ENCODE measurements around the gene STXBP6. TPM values are rescaled to one million over a fixed set of nuclear protein-coding genes. Genes with fewer than 3 reads are reported as not detected.

Gene STXBP6
- total RNA-seq, 1 donor from 2014 or later = 0.63 TPM

DNA sequence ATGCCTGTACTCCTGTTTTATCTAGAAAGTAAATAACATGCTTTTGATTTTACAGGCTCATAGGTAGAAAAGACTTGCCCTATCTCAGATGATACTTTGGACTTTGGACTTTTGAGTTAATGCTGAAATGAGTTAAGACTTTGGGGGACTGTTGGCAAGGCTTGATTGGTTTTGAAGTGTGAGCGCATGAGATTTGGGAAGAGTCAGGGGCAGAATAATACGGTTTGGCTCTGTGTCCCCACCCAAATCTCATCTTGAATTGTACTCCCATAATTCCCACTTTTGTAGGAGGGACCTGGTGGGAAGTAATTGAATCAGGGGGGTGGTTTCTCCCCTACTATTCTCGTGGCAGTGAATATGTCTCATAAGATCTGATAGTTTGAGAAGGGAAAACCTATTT lies 259.8 kb downstream of the STXBP6 start:
- TF ChIP-seq, protein P1, sequence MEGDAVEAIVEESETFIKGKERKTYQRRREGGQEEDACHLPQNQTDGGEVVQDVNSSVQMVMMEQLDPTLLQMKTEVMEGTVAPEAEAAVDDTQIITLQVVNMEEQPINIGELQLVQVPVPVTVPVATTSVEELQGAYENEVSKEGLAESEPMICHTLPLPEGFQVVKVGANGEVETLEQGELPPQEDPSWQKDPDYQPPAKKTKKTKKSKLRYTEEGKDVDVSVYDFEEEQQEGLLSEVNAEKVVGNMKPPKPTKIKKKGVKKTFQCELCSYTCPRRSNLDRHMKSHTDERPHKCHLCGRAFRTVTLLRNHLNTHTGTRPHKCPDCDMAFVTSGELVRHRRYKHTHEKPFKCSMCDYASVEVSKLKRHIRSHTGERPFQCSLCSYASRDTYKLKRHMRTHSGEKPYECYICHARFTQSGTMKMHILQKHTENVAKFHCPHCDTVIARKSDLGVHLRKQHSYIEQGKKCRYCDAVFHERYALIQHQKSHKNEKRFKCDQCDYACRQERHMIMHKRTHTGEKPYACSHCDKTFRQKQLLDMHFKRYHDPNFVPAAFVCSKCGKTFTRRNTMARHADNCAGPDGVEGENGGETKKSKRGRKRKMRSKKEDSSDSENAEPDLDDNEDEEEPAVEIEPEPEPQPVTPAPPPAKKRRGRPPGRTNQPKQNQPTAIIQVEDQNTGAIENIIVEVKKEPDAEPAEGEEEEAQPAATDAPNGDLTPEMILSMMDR (conservative IDR thresholded peaks at IDR 0.05; ENCODE audit: low read depth, low read length) = no peak
- H3K4me3 ChIP-seq (ENCODE audit: low read depth, low read length) = no peak overlapping the region
- no peak for DNase-seq (ENCODE audit: low read depth)

DNA sequence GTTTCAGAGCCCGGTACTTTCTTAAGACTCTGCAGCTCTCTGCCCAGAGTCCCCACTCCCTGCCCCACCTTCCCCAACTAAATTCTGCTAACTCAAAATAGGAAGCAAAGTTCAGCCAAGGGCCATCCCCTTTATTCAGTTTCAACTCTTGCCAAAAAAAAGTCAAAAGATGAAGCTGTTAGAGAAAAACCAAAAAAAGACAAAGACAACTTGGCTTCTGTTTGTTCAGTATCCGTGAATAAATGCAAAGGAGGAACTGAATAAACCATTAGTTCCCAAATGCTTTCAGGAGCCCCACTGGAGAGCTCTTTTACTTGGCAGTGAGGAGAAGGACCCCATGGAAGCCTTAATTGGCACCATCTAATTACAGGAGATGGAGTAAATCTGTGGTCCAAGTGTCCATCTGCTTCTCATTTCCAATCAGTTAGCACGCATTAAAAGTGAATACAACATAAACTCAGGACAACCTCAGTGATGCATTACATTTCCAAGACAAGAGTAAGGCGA lies 260.5 kb downstream of the STXBP6 start:
- no peak overlapping the region for H3K4me3 ChIP-seq (ENCODE audit: low read depth, low read length)
- DNase-seq (ENCODE audit: low read depth) = no peak
- TF ChIP-seq, protein P1 (conservative IDR thresholded peaks at IDR 0.05; ENCODE audit: low read depth, low read length) = no peak

DNA sequence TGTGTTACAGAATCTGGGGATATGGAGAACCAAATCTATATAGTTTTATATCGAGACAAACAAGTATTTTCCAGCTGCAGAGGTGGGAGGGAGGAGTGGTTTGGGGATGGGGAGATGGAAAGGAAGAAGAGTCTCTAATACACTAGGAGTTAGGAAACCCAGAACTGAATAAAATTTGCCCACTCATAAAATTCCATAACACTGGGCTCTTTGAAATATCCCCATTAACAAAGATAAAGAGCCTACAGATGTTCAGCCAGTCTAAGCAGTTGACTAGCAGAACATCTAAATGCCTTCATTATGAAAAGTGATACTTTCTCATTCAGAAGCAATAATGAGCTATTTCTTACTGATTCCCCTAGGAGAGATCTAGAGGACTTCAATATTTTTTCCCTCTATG lies 264.2 kb downstream of the STXBP6 start:
- TF ChIP-seq, protein P1 (conservative IDR thresholded peaks at IDR 0.05; ENCODE audit: low read depth, low read length) = no peak
- DNase-seq (ENCODE audit: low read depth) = no peak
- no peak overlapping the region for H3K4me3 ChIP-seq (ENCODE audit: low read depth, low read length)

DNA sequence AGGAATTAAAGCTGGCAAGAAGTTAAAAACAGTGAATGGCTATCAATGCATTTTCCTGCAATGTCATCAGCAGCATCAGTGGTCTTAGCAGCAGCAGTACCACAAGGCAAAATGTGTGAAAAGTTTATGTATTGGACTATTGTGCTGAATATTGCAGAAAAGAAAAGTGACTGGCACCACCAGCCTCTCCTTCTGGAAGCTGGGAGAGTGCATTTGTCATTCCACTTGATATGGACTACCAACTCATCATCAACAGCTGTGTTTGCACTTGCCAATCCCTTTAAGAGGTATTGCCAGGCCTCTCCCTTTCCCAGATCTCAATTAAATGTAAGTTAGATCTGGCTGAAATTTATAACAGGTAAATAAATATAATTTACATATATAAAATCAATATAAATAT lies 265.0 kb downstream of the STXBP6 start:
- TF ChIP-seq, protein P1 (conservative IDR thresholded peaks at IDR 0.05; ENCODE audit: low read depth, low read length) = no peak
- H3K4me3 ChIP-seq (ENCODE audit: low read depth, low read length) = no peak overlapping the region
- DNase-seq (ENCODE audit: low read depth) = no peak

DNA sequence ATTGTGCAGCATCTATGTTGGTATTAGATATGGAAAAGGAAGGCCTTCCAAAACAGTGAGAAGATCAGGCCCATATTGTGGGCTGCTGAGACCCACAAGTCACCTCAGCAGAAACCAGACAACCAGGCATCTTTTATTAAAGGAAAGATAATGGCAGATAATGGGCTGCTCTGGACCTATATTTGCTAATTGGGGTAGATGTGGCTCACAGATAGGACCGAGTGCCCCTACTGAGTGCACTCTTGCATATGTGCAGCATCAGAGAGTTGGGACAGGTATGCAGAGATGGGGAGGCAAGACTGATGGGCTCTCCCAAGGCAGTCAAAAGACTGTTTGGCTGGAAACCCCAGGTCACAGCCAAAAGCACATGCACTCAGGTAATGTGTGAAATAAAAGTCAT lies 266.2 kb downstream of the STXBP6 start:
- DNase-seq (ENCODE audit: low read depth) = no peak
- H3K4me3 ChIP-seq (ENCODE audit: low read depth, low read length) = no peak overlapping the region
- TF ChIP-seq, protein P1 (conservative IDR thresholded peaks at IDR 0.05; ENCODE audit: low read depth, low read length) = no peak

DNA sequence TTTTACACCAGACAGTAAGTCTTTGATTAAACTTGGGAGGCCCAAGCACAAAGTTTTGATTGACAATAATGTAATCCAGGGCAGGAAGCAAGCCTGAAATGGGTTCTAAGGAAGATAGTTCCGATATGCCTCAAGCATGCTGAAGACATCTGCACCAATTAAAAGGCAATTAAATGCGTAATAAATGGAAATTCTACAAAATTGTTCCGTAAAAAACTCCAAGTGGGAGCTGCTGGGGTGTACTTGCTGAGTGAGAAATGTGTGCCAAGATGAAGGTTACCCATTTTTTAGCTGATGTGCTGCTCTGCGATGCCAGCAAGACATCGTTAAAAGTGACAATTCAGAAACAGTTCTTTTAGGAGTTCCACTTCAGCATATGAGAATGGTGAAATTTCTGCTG lies 269.7 kb downstream of the STXBP6 start:
- no peak for DNase-seq (ENCODE audit: low read depth)
- no peak overlapping the region for H3K4me3 ChIP-seq (ENCODE audit: low read depth, low read length)
- TF ChIP-seq, protein P1 (conservative IDR thresholded peaks at IDR 0.05; ENCODE audit: low read depth, low read length) = no peak

DNA sequence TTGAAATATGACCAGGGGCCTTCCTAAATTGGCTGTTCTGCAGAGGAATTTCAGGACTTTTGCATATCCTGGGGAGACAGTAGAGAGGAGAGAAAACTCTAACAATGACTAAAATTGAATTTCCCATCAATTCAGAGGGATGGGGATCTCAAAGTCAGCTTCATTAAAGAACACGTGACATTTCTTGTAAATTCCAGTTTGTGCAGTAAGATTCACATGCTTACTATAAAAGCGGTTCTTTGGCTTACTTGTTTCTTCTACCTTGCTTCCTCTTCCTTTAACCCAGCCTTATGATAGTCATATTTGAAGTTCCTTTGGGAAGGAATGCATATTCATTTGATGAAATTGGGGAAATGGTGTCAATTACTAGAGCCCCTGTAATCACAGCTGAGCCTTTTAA lies 272.3 kb downstream of the STXBP6 start:
- TF ChIP-seq, protein P1 (conservative IDR thresholded peaks at IDR 0.05; ENCODE audit: low read depth, low read length) = no peak
- no peak overlapping the region for H3K4me3 ChIP-seq (ENCODE audit: low read depth, low read length)
- DNase-seq (ENCODE audit: low read depth) = no peak
